Skeletal muscle tissue (tissue), 4 donors: ENCODE data around the gene COL4A4. TPM values are rescaled to one million over a fixed set of nuclear protein-coding genes. Genes with fewer than 3 reads are reported as not detected.

Experiments
- H3K27ac ChIP-seq: one replicate; pipeline ENCODE4 v1.7.0; 2013; ENCODE audit warnings: mild to moderate bottlenecking, low read depth, low read length, inconsistent platforms
- H3K27me3 ChIP-seq, 3 donors: one replicate each; pipeline ENCODE4 v1.7.0; 2013; ENCODE audit warnings: low read length in 3 of 3; ENCODE audit not compliant: control insufficient read depth in 3 of 3, insufficient read depth in 3 of 3
- H3K36me3 ChIP-seq, 3 donors: one replicate each; pipeline ENCODE4 v1.7.0; 2013; ENCODE audit warnings: low read length in 3 of 3; ENCODE audit not compliant: control insufficient read depth in 3 of 3, insufficient read depth in 3 of 3
- H3K4me1 ChIP-seq, 3 donors: one replicate each; pipeline ENCODE4 v1.7.0; 2013; ENCODE audit warnings: low read length in 3 of 3, mild to moderate bottlenecking in 3 of 3; ENCODE audit not compliant: control insufficient read depth in 3 of 3, insufficient read depth in 3 of 3
- H3K4me3 ChIP-seq, 3 donors: one replicate each; pipeline ENCODE4 v1.7.0; 2013; ENCODE audit warnings: low read length in 3 of 3
- H3K9ac ChIP-seq, 3 donors: one replicate each; pipeline ENCODE4 v1.7.0; 2013; ENCODE audit warnings: low read length in 3 of 3, mild to moderate bottlenecking in 3 of 3, moderate library complexity in 2 of 3, low read depth in 1 of 3
- H3K9me3 ChIP-seq, 3 donors: one replicate each; pipeline ENCODE4 v1.7.0; 2013; ENCODE audit warnings: low read length in 3 of 3; ENCODE audit not compliant: control insufficient read depth in 3 of 3
- total RNA-seq: library from RNA; depleted of rRNA; stranded (reverse); fragments of >200 nt; gene quantifications from one replicate; pipeline ENCODE4 v1.2.3, GENCODE V29; 2014
- donor health status: Osteomylitis.

The COL4A4 gene
- total RNA-seq, 1 donor from 2014 or later = under 0.01 TPM

DNA sequence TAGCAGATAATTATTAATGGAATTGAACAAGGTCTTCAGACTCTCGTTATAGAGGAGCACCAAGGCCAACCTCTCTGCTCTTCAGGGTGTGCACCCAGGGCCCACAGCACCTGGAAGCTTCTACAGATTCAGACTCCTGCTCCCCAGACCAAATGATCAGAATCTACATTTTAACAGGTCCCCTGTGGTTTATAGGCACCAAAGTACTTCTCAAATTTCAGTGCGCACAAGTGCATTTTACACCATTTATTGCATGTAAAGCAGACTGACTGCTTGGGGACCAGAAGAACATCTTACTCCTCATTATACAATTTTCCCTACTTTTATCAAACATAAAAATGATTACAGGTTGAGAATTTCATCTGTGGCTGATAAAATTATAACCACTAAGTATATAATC, 163.9 kb downstream of the COL4A4 start:
- peaks cover 0 to 3% (median 0%) of the 10 kb centered on the region in 3 donors for H3K4me1 ChIP-seq
- no peak overlapping the region for H3K9ac ChIP-seq
- H3K4me3 ChIP-seq = no peak overlapping the region
- no peak overlapping the region for H3K27ac ChIP-seq
- peaks cover 3 to 8% (median 6%) of the 10 kb centered on the region in 3 donors for H3K36me3 ChIP-seq
- no peaks in the 10 kb centered on the region for H3K9me3 ChIP-seq
- no peaks in the 10 kb centered on the region for H3K27me3 ChIP-seq

DNA sequence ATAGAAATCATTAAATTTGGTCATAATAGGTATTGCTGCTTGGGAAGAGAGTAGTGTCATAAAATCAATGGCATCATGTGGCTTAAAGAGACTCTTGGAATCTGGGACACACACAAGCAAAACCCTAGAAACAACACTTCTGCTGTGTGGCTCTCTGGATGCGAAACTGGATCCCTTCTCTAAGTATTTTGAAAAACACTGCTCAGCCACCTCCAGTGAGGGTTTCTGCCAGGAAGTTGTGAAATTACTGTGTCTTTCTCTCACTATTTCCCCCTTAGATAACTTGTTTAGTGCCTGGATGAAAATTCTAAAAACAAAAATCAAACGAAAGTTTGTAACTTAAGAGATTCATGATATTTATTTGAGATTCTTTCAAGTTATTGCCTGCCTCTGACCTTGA, 164.3 kb downstream of the COL4A4 start:
- peaks cover 3 to 8% (median 6%) of the 10 kb centered on the region in 3 donors for H3K36me3 ChIP-seq

DNA sequence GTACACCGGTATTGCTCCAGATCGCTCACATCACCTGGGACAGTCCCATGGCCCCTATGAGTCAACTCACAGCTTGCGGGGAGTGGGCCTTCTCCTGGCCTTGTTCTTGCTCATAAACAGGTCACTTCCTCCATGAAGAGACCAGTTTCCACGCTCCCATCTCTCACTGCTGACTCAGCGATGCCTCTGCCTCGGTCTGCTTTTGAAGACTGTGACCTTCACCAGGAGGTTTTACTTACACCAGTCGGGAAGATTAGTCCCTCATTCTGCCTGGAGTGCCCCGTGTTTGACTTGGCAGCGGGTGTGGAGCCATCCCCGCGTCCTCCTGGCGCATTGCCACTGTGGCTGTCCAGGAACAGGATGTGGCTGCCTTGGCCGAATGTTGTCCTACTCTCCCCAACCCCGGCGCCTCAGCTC, 168.4 kb downstream of the COL4A4 start:
- H3K27me3 ChIP-seq = no peaks in the 10 kb centered on the region
- no peak overlapping the region for H3K4me3 ChIP-seq
- no peak overlapping the region for H3K27ac ChIP-seq
- peaks cover 3 to 6% (median 6%) of the 10 kb centered on the region in 3 donors for H3K36me3 ChIP-seq
- H3K9me3 ChIP-seq = no peaks in the 10 kb centered on the region
- peaks cover 0 to 3% (median 0%) of the 10 kb centered on the region in 3 donors for H3K4me1 ChIP-seq
- H3K9ac ChIP-seq = no peak overlapping the region

More for the DNA sequence above, 164.3 kb downstream of the COL4A4 start:
- Histone ChIP-seq H3K4me3 (no peak overlapping the region), H3K27me3 (no peaks in the 10 kb centered on the region), H3K4me1 (peaks cover 0 to 3% (median 0%) of the 10 kb centered on the region in 3 donors), H3K9me3 (no peaks in the 10 kb centered on the region), H3K27ac (no peak overlapping the region), H3K9ac (no peak overlapping the region)

DNA sequence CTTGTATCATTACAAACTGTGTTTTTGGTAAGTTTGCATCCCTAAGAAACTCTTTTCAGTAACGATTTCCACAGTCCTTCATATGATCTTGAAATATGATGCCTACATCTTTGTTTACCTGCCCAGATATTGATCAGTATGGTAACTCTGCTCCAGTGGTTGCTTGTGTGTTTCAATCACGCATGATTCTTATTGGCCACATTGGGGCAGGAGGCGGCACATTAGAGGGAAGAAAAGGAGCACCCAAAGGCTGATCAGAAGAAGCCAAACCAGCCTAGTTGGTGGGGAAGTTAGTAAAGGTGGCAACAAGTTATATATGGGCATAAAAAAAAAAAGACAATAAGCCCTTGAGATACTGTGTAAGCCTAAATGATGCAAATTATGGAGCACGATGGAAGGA, 169.2 kb downstream of the COL4A4 start:
- H3K27ac ChIP-seq = no peak overlapping the region
- H3K36me3 ChIP-seq = peaks cover 3 to 6% (median 6%) of the 10 kb centered on the region in 3 donors
- no peak overlapping the region for H3K4me3 ChIP-seq
- H3K27me3 ChIP-seq = no peaks in the 10 kb centered on the region
- H3K9ac ChIP-seq = no peak overlapping the region
- H3K9me3 ChIP-seq = no peaks in the 10 kb centered on the region
- peaks cover 0 to 3% (median 0%) of the 10 kb centered on the region in 3 donors for H3K4me1 ChIP-seq

DNA sequence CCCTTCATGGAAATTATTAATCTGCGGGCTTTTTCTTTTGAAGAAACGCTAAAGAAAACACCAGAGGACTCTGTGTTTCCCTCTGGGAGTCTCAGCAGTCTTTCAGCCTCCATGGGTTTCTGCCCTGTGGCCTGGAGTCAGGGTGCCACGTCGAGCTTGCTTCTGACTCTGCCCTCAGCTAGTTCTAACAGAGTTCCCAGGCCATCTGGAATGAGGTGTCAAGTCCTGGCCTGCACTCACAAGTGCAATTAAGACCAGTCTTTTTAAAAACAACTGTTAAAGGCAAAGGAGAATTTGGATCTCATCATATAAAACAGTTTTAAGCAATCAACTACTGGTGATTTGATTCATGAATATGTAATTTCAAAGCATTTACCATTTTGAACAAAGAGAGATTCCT, 170.8 kb downstream of the COL4A4 start:
- H3K36me3 ChIP-seq = peaks cover 0 to 6% (median 3%) of the 10 kb centered on the region in 3 donors
- H3K27ac ChIP-seq = no peak overlapping the region
- H3K4me3 ChIP-seq = no peak overlapping the region

DNA sequence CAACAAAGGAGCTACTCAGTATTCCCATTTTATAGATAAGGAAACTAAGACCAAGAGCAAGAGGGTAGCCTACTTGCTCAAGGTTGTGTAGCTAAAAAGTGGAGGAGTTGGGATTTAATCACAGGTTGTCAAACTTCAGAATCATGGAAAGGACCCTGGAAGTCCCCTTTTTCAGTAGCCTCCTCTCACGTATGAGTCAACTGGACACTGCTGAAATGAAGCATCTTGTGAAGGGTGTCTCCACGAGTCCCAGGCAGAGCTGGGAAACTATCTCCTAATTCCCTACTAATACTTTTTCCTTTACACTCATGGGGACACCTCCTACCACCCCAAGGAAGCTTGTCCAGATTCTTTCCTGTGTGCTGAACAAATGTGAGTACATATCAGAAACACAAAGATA, 172.3 kb downstream of the COL4A4 start:
- Histone ChIP-seq H3K9ac (no peak overlapping the region), H3K4me1 (peaks cover 0 to 3% (median 0%) of the 10 kb centered on the region in 3 donors), H3K36me3 (peaks cover 0 to 6% (median 0%) of the 10 kb centered on the region in 3 donors), H3K4me3 (no peak overlapping the region), H3K9me3 (no peaks in the 10 kb centered on the region), H3K27me3 (no peaks in the 10 kb centered on the region), H3K27ac (no peak overlapping the region)

More for the DNA sequence above, 170.8 kb downstream of the COL4A4 start:
- Histone ChIP-seq H3K9ac (no peak overlapping the region), H3K9me3 (no peaks in the 10 kb centered on the region), H3K27me3 (no peaks in the 10 kb centered on the region), H3K4me1 (peaks cover 0 to 3% (median 0%) of the 10 kb centered on the region in 3 donors)

DNA sequence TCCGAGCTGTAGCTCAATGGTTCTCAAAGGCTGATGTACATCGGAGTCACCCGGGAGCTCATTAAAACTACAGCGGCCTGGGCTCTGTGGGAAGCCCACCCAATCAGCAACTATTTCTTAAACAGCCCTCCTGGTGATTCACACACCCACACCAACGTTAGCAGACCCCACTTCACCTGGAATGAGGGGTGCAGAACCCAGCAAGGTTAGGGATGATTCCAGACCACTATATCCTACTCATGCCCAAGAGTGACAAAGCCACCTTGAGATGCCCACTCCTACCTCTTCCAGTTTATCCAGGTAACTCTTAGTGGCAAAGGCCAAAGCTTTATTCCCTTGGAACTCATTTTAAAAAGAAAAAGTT, 178.4 kb downstream of the COL4A4 start:
- H3K27ac ChIP-seq = no peak overlapping the region
- peak overlapping the region in 2 of 3 donors; percentile 23 to 28 for H3K9ac ChIP-seq

DNA sequence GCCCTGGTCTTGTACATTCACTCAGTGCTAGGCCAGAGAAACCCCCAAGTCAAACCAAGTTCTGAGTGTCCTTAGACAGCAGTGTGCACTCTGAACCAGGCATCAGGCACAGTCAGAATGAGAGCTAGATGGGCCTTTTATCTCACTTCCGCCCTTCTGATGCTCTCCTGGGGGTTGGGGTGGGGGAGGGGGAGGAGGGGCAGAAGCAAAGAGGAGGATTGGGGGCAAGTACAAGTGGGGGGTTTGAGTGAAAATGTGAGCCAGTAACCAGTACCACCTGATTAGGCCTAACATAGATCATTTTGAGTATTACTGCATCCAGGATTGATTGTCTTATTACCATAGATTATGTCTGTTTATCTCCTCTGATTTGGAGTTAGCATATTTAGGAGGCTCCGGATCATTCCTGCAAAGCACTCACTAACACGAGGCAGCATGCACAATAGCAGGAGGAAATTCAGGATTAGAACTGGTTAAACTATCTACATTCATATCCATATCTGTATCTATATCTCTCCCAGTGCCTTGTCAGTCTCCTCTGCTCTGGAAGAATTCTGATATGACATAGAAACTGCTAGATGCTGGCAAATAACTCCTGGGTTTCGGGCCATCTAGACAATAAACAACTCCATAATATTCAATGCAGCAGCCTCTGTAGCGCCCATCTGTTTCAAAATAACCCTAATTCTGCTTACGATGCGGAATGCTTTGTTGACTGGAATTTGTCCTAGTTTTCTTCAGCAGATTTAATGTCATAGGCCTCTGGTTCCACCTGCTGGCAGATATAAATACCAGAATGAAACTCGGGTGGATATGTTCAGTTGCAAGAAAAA, 179.0 kb downstream of the COL4A4 start:
- Histone ChIP-seq H3K4me3 (peak overlapping the region; percentile 30 to 42 (median 32)), H3K4me1 (peaks cover 7 to 14% (median 8%) of the 10 kb centered on the region in 3 donors), H3K36me3 (no peaks in the 10 kb centered on the region), H3K27me3 (no peaks in the 10 kb centered on the region), H3K9me3 (no peaks in the 10 kb centered on the region), H3K27ac (peak overlapping the region; percentile 3), H3K9ac (peak overlapping the region in 2 of 3 donors; percentile 47 to 71)

More for the DNA sequence above, 178.4 kb downstream of the COL4A4 start:
- Histone ChIP-seq H3K27me3 (no peaks in the 10 kb centered on the region), H3K4me1 (peaks cover 7 to 14% (median 8%) of the 10 kb centered on the region in 3 donors), H3K36me3 (no peaks in the 10 kb centered on the region), H3K9me3 (no peaks in the 10 kb centered on the region), H3K4me3 (no peak overlapping the region)

DNA sequence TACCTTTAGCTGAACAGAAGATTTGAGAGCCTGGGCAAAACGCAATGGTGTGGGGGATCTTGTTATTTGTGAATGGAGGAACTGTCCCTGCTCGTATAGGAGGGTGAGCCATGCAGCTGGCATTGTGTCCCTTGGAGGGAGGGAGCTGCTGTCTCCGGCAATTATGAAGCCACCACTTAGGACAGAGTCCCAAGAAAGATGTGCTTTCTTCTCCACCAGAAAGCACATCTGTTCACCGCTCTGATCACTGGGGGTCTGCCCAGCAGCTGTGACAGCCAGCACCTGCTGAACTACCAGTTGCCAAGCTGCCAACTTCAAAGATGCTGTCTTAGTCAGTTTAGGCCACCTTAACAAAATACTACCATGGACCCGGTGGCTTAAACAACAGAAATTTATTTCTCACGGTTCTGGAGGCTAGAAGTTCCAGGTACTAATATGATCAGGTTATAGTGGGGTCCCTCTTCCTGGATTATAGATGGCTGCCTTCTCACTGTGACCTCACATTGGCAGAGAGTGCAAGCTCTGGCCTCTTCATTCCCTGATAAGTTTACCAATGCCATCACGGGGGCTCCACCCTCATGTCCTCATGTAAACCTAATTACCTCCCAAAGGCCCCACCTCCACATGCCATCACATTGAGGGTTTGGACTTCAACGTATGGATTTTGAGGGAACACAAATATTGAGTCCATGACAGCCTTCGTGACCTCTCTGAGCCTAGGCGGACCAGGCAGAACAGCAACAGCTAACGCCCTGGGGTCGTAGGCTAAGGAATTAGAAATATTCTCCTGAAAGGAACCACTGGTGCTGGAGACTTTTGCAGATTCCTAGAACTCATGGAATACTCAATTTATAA, 179.9 kb downstream of the COL4A4 start:
- no peaks in the 10 kb centered on the region for H3K27me3 ChIP-seq
- H3K4me1 ChIP-seq = peaks cover 7 to 14% (median 8%) of the 10 kb centered on the region in 3 donors
- no peak overlapping the region for H3K9ac ChIP-seq
- no peaks in the 10 kb centered on the region for H3K9me3 ChIP-seq
- H3K4me3 ChIP-seq = no peak overlapping the region
- H3K27ac ChIP-seq = peak overlapping the region; percentile 3
- H3K36me3 ChIP-seq = no peaks in the 10 kb centered on the region
